ENCODE measurements around the gene AMOTL2.

Gene AMOTL2

DNA sequence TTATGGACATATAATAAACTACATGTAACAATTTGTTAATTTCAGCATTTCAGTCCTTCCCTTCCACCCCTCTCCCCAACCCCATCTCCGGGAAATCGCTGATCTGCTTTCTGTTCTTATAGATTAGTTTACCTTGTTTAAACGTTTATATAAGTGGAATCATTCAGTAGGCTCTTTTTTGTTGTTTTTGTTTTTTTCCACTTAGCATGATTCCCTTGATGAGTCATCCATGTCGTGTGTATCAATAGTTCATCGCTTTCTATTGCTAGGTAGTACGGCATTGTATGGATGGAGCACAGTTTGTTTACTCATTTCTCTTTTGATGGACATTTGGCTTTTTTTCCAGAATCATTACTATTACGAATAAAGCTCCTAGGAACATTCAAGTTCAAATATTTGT lies 23.5 kb upstream of the AMOTL2 start:
- Histone ChIP-seq H3K27ac (ENCODE audit: low read length, poor library complexity, severe bottlenecking) (no peak overlapping the region), H3K23ac (ENCODE audit: low read length in 2 of 2) (no peak overlapping the region), H3K9ac (ENCODE audit: low read length) (no peak overlapping the region), H3K36me3 (ENCODE audit: control insufficient read depth in 1 of 2, insufficient read depth in 2 of 2, low read depth in 1 of 2, low read length in 2 of 2) (no peaks in the 10 kb centered on the region), H3K79me1 (replicated peaks; ENCODE audit: low read length, poor library complexity, severe bottlenecking) (no peaks in the 10 kb centered on the region), H2BK15ac (ENCODE audit: low read depth, poor library complexity, severe bottlenecking) (no peak overlapping the region), H2AK5ac (ENCODE audit: low read length, severe bottlenecking) (no peak overlapping the region), H3K9me3 (ENCODE audit: control insufficient read depth, low read length) (peaks cover 21% of the 10 kb centered on the region), H3K4ac (ENCODE audit: low read depth in 1 of 2, low read length in 2 of 2) (no peak overlapping the region), H3K27me3 (ENCODE audit: control insufficient read depth in 1 of 2, insufficient read depth in 1 of 2, low read length in 2 of 2) (peaks cover 0 to 11% of the 10 kb centered on the region in 2 experiments), H4K8ac (ENCODE audit: low read length) (no peak overlapping the region), H2BK5ac (ENCODE audit: low read depth, low read length, poor library complexity, severe bottlenecking) (no peak overlapping the region), H3K14ac (ENCODE audit: low read length in 2 of 2) (no peak overlapping the region), H2BK12ac (ENCODE audit: low read length in 2 of 2) (no peak overlapping the region), H3K4me1 (ENCODE audit: control insufficient read depth, insufficient read depth, low read depth, low read length) (peaks cover 7% of the 10 kb centered on the region), H4K91ac (ENCODE audit: low read length) (no peak overlapping the region), H3K4me3 (ENCODE audit: insufficient read depth in 1 of 2, low read depth in 1 of 2, low read length in 2 of 2) (no peak overlapping the region), H3K4me2 (ENCODE audit: low read length, poor library complexity, severe bottlenecking) (no peak overlapping the region), H2BK120ac (ENCODE audit: low read depth, low read length) (no peak overlapping the region), H2AFZ (ENCODE audit: low read depth, low read length) (no peak overlapping the region), H3K18ac (ENCODE audit: low read depth in 1 of 2, low read length in 2 of 2) (no peak overlapping the region)
- DNase-seq, result no peak
- 82% methylated on average over 3 of the region's 7 CpGs for WGBS

DNA sequence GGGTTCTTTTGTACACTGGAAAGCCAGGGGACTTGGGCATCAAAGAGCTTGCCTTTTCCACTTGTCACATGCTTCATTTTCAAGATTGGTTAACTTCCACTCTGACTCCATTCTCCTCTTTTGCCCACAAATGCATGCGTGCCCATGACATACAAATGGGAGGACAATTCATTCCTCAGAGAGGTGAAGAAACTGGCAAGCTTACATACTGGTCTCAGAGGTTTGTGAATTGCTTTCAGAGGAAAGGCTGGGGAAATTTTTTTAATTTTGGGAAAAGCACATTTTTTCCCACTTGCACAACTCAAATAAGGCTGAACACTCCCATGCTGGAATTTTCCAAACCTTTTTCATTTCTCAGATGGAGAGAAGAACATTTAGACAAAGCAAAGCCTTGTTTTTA lies 20.9 kb upstream of the AMOTL2 start:
- Histone ChIP-seq H2BK120ac (ENCODE audit: low read depth, low read length) (no peak overlapping the region), H2BK5ac (ENCODE audit: low read depth, low read length, poor library complexity, severe bottlenecking) (no peak overlapping the region), H3K4ac (ENCODE audit: low read depth in 1 of 2, low read length in 2 of 2) (no peak overlapping the region), H3K14ac (ENCODE audit: low read length in 2 of 2) (no peak overlapping the region), H3K4me2 (ENCODE audit: low read length, poor library complexity, severe bottlenecking) (no peak overlapping the region), H3K18ac (ENCODE audit: low read depth in 1 of 2, low read length in 2 of 2) (no peak overlapping the region), H2BK12ac (ENCODE audit: low read length in 2 of 2) (no peak overlapping the region), H3K9me3 (ENCODE audit: control insufficient read depth, low read length) (peaks cover 3% of the 10 kb centered on the region), H2AFZ (ENCODE audit: low read depth, low read length) (no peak overlapping the region), H4K8ac (ENCODE audit: low read length) (no peak overlapping the region), H2BK15ac (ENCODE audit: low read depth, poor library complexity, severe bottlenecking) (no peak overlapping the region), H3K9ac (ENCODE audit: low read length) (no peak overlapping the region), H3K27ac (ENCODE audit: low read length, poor library complexity, severe bottlenecking) (no peak overlapping the region), H3K36me3 (ENCODE audit: control insufficient read depth in 1 of 2, insufficient read depth in 2 of 2, low read depth in 1 of 2, low read length in 2 of 2) (no peaks in the 10 kb centered on the region), H3K27me3 (ENCODE audit: control insufficient read depth in 1 of 2, insufficient read depth in 1 of 2, low read length in 2 of 2) (peaks cover 0 to 11% of the 10 kb centered on the region in 2 experiments), H3K4me1 (ENCODE audit: control insufficient read depth, insufficient read depth, low read depth, low read length) (peaks cover 7% of the 10 kb centered on the region), H4K91ac (ENCODE audit: low read length) (no peak overlapping the region), H3K23ac (ENCODE audit: low read length in 2 of 2) (no peak overlapping the region), H3K79me1 (replicated peaks; ENCODE audit: low read length, poor library complexity, severe bottlenecking) (no peaks in the 10 kb centered on the region), H2AK5ac (ENCODE audit: low read length, severe bottlenecking) (no peak overlapping the region), H3K4me3 (ENCODE audit: insufficient read depth in 1 of 2, low read depth in 1 of 2, low read length in 2 of 2) (no peak overlapping the region)
- DNase-seq, result no peak
- WGBS, result 100% methylated on average over 1 of the region's 1 CpG

DNA sequence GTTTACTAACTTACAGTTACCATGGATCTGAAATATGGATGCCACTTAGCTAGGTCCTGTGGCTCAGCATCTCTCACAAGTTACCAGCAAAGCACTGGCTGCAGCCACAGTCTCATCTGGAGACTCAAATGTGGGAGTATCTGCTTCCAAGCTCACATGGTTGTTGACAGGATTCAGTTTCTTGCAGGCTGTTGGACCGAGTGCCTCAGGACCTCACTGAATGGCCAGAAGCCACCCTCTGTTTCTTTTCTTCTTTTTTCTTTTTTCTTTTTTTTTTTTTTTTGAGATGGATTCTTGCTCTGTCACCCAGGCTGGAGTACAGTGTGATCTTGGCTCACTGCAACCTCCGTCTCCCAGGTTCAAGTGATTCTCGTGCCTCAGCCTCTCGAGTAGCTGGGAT lies 20.1 kb upstream of the AMOTL2 start:
- H4K91ac ChIP-seq (ENCODE audit: low read length), result no peak overlapping the region
- H3K4me2 ChIP-seq (ENCODE audit: low read length, poor library complexity, severe bottlenecking), result no peak overlapping the region
- no peak overlapping the region for H2BK120ac ChIP-seq (ENCODE audit: low read depth, low read length)
- no peak overlapping the region for H2BK15ac ChIP-seq (ENCODE audit: low read depth, poor library complexity, severe bottlenecking)
- peaks cover 7% of the 10 kb centered on the region for H3K4me1 ChIP-seq (ENCODE audit: control insufficient read depth, insufficient read depth, low read depth, low read length)
- H2AFZ ChIP-seq (ENCODE audit: low read depth, low read length), result no peak overlapping the region
- no peak overlapping the region for H2BK5ac ChIP-seq (ENCODE audit: low read depth, low read length, poor library complexity, severe bottlenecking)
- H3K27me3 ChIP-seq (ENCODE audit: control insufficient read depth in 1 of 2, insufficient read depth in 1 of 2, low read length in 2 of 2), result peaks cover 0 to 11% of the 10 kb centered on the region in 2 experiments
- H2BK12ac ChIP-seq (ENCODE audit: low read length in 2 of 2), result no peak overlapping the region
- no peak overlapping the region for H4K8ac ChIP-seq (ENCODE audit: low read length)
- no peak for DNase-seq
- no peak overlapping the region for H3K14ac ChIP-seq (ENCODE audit: low read length in 2 of 2)
- no peak overlapping the region for H3K23ac ChIP-seq (ENCODE audit: low read length in 2 of 2)
- 100% methylated on average over 3 of the region's 4 CpGs for WGBS
- no peak overlapping the region for H3K4ac ChIP-seq (ENCODE audit: low read depth in 1 of 2, low read length in 2 of 2)
- H3K27ac ChIP-seq (ENCODE audit: low read length, poor library complexity, severe bottlenecking), result no peak overlapping the region
- H3K18ac ChIP-seq (ENCODE audit: low read depth in 1 of 2, low read length in 2 of 2), result no peak overlapping the region
- H3K9me3 ChIP-seq (ENCODE audit: control insufficient read depth, low read length), result peaks cover 9% of the 10 kb centered on the region
- H3K9ac ChIP-seq (ENCODE audit: low read length), result no peak overlapping the region
- no peaks in the 10 kb centered on the region for H3K36me3 ChIP-seq (ENCODE audit: control insufficient read depth in 1 of 2, insufficient read depth in 2 of 2, low read depth in 1 of 2, low read length in 2 of 2)
- no peaks in the 10 kb centered on the region for H3K79me1 ChIP-seq (replicated peaks; ENCODE audit: low read length, poor library complexity, severe bottlenecking)
- H3K4me3 ChIP-seq (ENCODE audit: insufficient read depth in 1 of 2, low read depth in 1 of 2, low read length in 2 of 2), result no peak overlapping the region
- H2AK5ac ChIP-seq (ENCODE audit: low read length, severe bottlenecking), result no peak overlapping the region

DNA sequence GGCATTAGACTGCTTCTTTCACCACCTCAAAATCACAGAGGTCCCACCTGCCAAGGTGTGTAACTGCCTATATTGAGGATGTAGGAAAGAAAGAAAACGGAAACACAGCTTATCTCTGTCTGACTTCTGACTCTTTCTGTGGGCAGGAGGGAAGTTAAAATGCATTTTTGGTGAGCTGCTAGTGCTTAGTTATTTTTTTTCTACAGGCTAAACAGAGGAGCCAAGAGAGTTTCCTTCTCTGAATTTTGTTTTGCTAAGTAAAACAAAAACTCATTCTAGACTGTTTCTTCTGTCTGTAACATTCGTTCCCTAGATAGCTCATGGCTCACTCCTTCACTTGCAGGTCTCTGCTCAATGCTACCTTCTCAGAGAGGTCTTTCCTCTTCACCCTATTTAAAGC lies 18.8 kb upstream of the AMOTL2 start:
- H3K14ac ChIP-seq (ENCODE audit: low read length in 2 of 2), result no peak overlapping the region
- no peak overlapping the region for H3K23ac ChIP-seq (ENCODE audit: low read length in 2 of 2)
- no peak overlapping the region for H3K27ac ChIP-seq (ENCODE audit: low read length, poor library complexity, severe bottlenecking)
- no peak overlapping the region for H2BK5ac ChIP-seq (ENCODE audit: low read depth, low read length, poor library complexity, severe bottlenecking)
- H3K36me3 ChIP-seq (ENCODE audit: control insufficient read depth in 1 of 2, insufficient read depth in 2 of 2, low read depth in 1 of 2, low read length in 2 of 2), result no peaks in the 10 kb centered on the region
- H3K18ac ChIP-seq (ENCODE audit: low read depth in 1 of 2, low read length in 2 of 2), result no peak overlapping the region
- WGBS, result 93% methylated on average over 2 of the region's 2 CpGs
- H3K4me1 ChIP-seq (ENCODE audit: control insufficient read depth, insufficient read depth, low read depth, low read length), result peaks cover 7% of the 10 kb centered on the region
- no peak overlapping the region for H4K91ac ChIP-seq (ENCODE audit: low read length)
- H2BK15ac ChIP-seq (ENCODE audit: low read depth, poor library complexity, severe bottlenecking), result no peak overlapping the region
- no peak overlapping the region for H3K4me3 ChIP-seq (ENCODE audit: insufficient read depth in 1 of 2, low read depth in 1 of 2, low read length in 2 of 2)
- no peak overlapping the region for H3K9ac ChIP-seq (ENCODE audit: low read length)
- H2BK120ac ChIP-seq (ENCODE audit: low read depth, low read length), result no peak overlapping the region
- no peak overlapping the region for H2BK12ac ChIP-seq (ENCODE audit: low read length in 2 of 2)
- H4K8ac ChIP-seq (ENCODE audit: low read length), result no peak overlapping the region
- peaks cover 0 to 16% of the 10 kb centered on the region in 2 experiments for H3K27me3 ChIP-seq (ENCODE audit: control insufficient read depth in 1 of 2, insufficient read depth in 1 of 2, low read length in 2 of 2)
- H3K9me3 ChIP-seq (ENCODE audit: control insufficient read depth, low read length), result peaks cover 9% of the 10 kb centered on the region
- no peak for DNase-seq
- H3K4ac ChIP-seq (ENCODE audit: low read depth in 1 of 2, low read length in 2 of 2), result no peak overlapping the region
- no peaks in the 10 kb centered on the region for H3K79me1 ChIP-seq (replicated peaks; ENCODE audit: low read length, poor library complexity, severe bottlenecking)
- H2AFZ ChIP-seq (ENCODE audit: low read depth, low read length), result no peak overlapping the region
- no peak overlapping the region for H2AK5ac ChIP-seq (ENCODE audit: low read length, severe bottlenecking)
- no peak overlapping the region for H3K4me2 ChIP-seq (ENCODE audit: low read length, poor library complexity, severe bottlenecking)
